ENCODE measurements around the gene SCO2. TPM values are rescaled to one million over a fixed set of nuclear protein-coding genes. Genes with fewer than 3 reads are reported as not detected.
A peak's percentile ranks its signal among the peaks of the same experiment; 100 is the strongest.

The SCO2 gene
- total and polyA plus RNA-seq, 2 of the 13 experiments (the other 11 are each of a cell fraction or from before 2014, with no cell fraction given): 0.32 to 3.7 TPM

- TF ChIP-seq HNRNPLL (IDR thresholded peaks at IDR 0.05; ENCODE audit: low read depth, low read length, poor library complexity, severe bottlenecking): peak; percentile 21
- TF ChIP-seq NRL (CRISPR knock-in tag; IDR thresholded peaks at IDR 0.05; ENCODE audit: borderline replicate concordance): peak; percentile 12; the same call in 1 of the 2 replicates
- no peak for TF ChIP-seq PPARG (CRISPR knock-in tag; conservative IDR thresholded peaks at IDR 0.05)
- TF ChIP-seq ZNF777 (CRISPR knock-in tag; IDR thresholded peaks at IDR 0.05): peak; percentile 98
- peak; percentile 70 for TF ChIP-seq ETV5 (CRISPR knock-in tag; IDR thresholded peaks at IDR 0.05; ENCODE audit: borderline replicate concordance)
- peak; percentile 18; the same call in 1 of the 2 replicates for TF ChIP-seq HOXA3 (CRISPR knock-in tag; IDR thresholded peaks at IDR 0.05)
Observed at GRCh38 chr22:50481440-50482106, 43.8 kb downstream of the SCO2 start, which contains the start of gene ADM2 (continued).

GRCh38 chr22:50481045-50481439, 44.4 kb downstream of the SCO2 start:
- BruUV-seq (replicated peaks): no TSS peak
- ATAC-seq (no peak), DNase-seq (ENCODE audit: low spot score) (no peak), FAIRE-seq (no peak)
- CTCF ChIA-PET (ENCODE audit: low intra/inter-chr PET ratio, low total read pairs): no interaction called here
- H2AFZ ChIP-seq (ENCODE audit: low read length): no peak overlapping the region
- no CpG with 5 or more reads among the region's 45 CpGs for WGBS (ENCODE audit: low lambda C conversion rate)
- peak overlapping the region; percentile 77 for H3K4me2 ChIP-seq (ENCODE audit: low read depth, low read length)
- POLR2A ChIA-PET: interaction anchor here (0.7 to 2.1 kb wide), 5 partner anchors 10 to 45 kb away, joined by 3 to 5 read pairs (median 4); partner anchors contain the start of genes LMF2, NCAPH2 and SCO2
- H3K36me3 ChIP-seq (replicated peaks in 1 of 2; ENCODE audit: control insufficient read depth in 1 of 2, insufficient read depth in 2 of 2, low read length in 2 of 2): no peaks in the 10 kb centered on the region
- no peak overlapping the region for H3K27ac ChIP-seq (ENCODE audit: extremely low read length, insufficient read depth, low read length)
- H3K9ac ChIP-seq (ENCODE audit: insufficient read depth, low read depth, low read length): peak overlapping the region; percentile 76; the same call in 1 of the 2 replicates
- H3K79me2 ChIP-seq (ENCODE audit: insufficient read depth, low read length): no peaks in the 10 kb centered on the region
- H3K4me3 ChIP-seq (replicated peaks in 1 of 3; ENCODE audit: insufficient read depth in 1 of 3, low read depth in 2 of 3, low read length in 3 of 3): peak overlapping the region; percentile 75 to 76 (median 75); a peak in 5 of 6 replicates
- no peaks in the 10 kb centered on the region for H3K9me3 ChIP-seq (ENCODE audit: low read length)
- in situ Hi-C loops (cut with HindIII; ENCODE audit: extremely low pct_ligation_motif_present, low pct_unique_long_range_greater_than_20kb): no loop called here
- H3K4me1 ChIP-seq (ENCODE audit: insufficient read depth, low read length): peaks cover 54% of the 10 kb centered on the region
- H3K27me3 ChIP-seq (ENCODE audit: control insufficient read depth in 1 of 2, insufficient read depth in 2 of 2, low read length in 2 of 2): peaks cover 0 to 4% of the 10 kb centered on the region in 2 experiments; a peak in 1 of 5 replicates
- no peaks in the 10 kb centered on the region; the same call in 1 of the 2 replicates for H4K20me1 ChIP-seq (ENCODE audit: insufficient read depth, low read length)
- intact Hi-C loops (cut with micrococcal nuclease; ENCODE audit: unreplicated experiment): no loop called here
- TF ChIP-seq CTCF (CRISPR knock-in tag; IDR thresholded peaks at IDR 0.05): peak; percentile 21; the same call in 1 of the 2 replicates
- TF ChIP-seq TBX2 (CRISPR knock-in tag; IDR thresholded peaks at IDR 0.05; ENCODE audit: borderline replicate concordance): no peak
- 0 out of 2 replicates have a peak, but pooled peaks have one; percentile 26 for TF ChIP-seq SNAPC2 (CRISPR knock-in tag; IDR thresholded peaks at IDR 0.05)
- TF ChIP-seq ZNF501 (CRISPR knock-in tag; IDR thresholded peaks at IDR 0.05): peak; percentile 20; the same call in 1 of the 2 replicates
- peak; percentile 47; the same call in 1 of the 2 replicates for TF ChIP-seq ZNF776 (CRISPR knock-in tag; IDR thresholded peaks at IDR 0.05)
- TF ChIP-seq ZNF607 (CRISPR knock-in tag; IDR thresholded peaks at IDR 0.05; ENCODE audit: borderline replicate concordance): 0 out of 2 replicates have a peak, but pooled peaks have one; percentile 19
- TF ChIP-seq ONECUT2 (CRISPR knock-in tag; IDR thresholded peaks at IDR 0.05): no peak
- peak; percentile 62; the same call in 1 of the 2 replicates for TF ChIP-seq MXD3 (CRISPR knock-in tag; IDR thresholded peaks at IDR 0.05)
- TF ChIP-seq ZNF547 (CRISPR knock-in tag; IDR thresholded peaks at IDR 0.05): 0 out of 2 replicates have a peak, but pooled peaks have one; percentile 52
- TF ChIP-seq ZNF598 (CRISPR knock-in tag; IDR thresholded peaks at IDR 0.05; ENCODE audit: borderline replicate concordance): peak; percentile 32; the same call in 1 of the 2 replicates
- no peak for TF ChIP-seq MEIS1 (CRISPR knock-in tag; IDR thresholded peaks at IDR 0.05; ENCODE audit: borderline replicate concordance)
- TF ChIP-seq CREB3 (CRISPR knock-in tag; IDR thresholded peaks at IDR 0.05): no peak

Measured in HepG2 (cell line).